ENCODE results near the gene OPRM1.
"Not testable (repeated sequence)": the region's sequence is repeated elsewhere in the genome, so short reads cannot be mapped to it uniquely, and the experiment has no call there.

The OPRM1 gene

DNA sequence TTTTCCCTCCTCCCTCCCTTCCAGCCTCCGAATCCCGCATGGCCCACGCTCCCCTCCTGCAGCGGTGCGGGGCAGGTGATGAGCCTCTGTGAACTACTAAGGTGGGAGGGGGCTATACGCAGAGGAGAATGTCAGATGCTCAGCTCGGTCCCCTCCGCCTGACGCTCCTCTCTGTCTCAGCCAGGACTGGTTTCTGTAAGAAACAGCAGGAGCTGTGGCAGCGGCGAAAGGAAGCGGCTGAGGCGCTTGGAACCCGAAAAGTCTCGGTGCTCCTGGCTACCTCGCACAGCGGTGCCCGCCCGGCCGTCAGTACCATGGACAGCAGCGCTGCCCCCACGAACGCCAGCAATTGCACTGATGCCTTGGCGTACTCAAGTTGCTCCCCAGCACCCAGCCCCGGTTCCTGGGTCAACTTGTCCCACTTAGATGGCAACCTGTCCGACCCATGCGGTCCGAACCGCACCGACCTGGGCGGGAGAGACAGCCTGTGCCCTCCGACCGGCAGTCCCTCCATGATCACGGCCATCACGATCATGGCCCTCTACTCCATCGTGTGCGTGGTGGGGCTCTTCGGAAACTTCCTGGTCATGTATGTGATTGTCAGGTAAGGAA is at the start of gene OPRM1:
Gene OPRM1, plus strand, starts transcription at position 10 of the 612 bp plus-strand sequence. Its CDS starts 305 bp downstream, at position 315.
- no peak for DNase-seq

DNA sequence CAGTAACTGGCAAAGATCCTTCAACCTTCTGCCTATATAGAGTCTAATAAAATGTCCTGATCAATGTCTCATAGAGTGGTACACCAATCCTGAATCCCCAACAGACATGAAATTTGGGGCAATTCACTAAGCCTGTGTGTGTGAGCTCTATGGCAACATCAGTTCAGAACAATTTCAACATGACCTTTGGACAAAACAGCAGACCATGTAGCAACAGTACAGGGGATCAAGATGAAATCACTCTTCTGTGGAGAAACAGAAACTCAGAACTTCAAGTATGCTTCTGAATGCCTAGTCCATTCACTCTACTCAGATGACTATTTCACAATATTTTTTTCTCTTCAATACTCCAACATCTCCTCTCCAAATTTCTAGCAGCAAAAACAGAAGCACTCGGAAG is 49.1 kb upstream of the OPRM1 start:
- no peak for DNase-seq

DNA sequence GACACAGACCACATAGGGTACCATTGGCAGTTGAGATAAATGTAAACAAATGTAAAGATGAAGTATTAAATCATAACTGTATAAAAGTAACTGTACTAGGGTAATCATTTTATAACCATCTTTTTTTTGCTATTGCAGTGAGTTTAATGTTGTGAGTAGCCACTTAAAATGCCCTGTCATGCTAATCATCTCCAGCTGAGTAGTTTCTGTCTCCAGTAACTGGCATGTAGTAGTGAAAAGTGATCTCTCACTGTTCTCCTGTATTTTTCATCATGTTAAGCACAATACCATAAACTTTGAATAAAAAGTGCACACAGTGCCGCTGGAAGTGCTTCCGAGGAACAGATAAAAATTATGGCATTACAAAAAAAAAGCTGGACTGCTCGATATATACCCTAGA is 45.0 kb upstream of the OPRM1 start:
- DNase-seq, result no peak

DNA sequence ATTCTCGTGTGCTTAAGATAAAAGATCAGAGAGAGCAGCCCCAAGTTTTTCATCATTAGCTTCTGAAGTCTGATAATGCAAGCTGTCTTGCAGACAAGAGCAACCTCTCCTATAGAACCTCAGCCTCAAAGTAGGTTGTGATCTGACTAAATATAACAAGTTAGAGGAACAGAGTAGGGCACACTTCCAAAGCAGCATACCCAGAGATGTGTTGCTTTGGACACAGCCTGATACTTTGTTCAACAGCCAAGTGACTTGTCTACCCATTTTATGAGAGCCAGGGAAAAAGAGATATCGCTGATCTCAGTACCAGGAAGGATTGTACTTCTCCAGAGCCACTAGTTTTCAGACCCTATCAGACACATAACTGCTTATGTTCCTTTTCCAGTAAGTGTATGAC is 44.2 kb upstream of the OPRM1 start:
- DNase-seq, result no peak

DNA sequence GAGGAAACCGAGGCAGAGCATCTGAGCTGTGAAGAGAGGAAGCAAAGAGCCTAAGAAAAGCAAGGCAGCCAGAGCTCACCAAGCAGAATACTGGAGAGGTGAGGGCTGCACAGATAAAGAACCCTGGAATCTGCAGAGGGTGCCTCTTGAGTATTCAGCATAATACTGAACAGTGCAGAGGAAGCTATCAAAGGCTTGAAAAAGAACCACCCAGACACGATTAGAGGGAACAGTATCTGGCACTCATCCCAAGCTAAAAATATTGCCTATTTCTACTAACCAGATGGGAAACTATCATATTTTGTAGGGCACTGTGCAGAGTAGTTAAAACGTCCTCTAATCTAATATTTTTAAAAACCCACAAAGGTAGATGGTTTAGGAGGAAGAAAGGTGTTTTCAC is 41.8 kb upstream of the OPRM1 start:
- DNase-seq, result no peak

DNA sequence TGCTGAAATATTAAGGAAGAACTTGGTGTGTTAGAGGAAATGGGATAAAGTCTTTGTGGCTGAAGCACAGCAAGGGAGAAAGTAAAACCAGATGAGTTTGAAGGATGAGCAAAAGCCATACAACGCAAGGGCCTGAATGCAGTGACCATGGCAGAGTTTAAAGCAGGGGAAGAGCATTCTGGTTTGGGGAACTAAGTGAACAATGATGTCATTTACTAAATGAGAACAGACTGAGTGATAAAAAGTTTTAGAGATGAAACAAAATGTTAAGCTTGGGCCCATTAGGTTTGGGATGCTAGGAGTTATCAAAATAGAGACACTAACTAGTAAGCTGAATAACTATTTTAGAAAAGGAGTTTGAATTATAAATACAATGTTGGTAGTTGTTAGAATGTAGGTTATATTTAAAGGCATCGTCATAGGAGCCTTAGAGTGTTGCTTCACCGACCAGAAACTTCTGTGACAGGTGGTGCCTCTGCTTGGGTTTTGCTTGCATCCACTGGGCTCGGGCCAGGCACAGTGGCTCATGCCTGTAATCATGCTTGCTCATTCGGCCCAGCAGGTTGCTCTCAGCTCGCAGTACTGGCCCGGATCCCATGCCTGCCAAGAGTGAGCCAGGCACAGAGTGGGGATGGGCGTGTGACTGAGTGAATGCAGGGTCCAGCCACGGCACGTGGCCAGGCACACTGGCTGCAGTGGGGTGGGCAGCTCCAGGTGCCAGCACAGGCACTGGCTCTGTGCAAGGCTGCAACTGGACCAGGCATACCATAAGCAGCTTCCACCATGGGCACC is 37.4 kb upstream of the OPRM1 start:
- no peak for DNase-seq

DNA sequence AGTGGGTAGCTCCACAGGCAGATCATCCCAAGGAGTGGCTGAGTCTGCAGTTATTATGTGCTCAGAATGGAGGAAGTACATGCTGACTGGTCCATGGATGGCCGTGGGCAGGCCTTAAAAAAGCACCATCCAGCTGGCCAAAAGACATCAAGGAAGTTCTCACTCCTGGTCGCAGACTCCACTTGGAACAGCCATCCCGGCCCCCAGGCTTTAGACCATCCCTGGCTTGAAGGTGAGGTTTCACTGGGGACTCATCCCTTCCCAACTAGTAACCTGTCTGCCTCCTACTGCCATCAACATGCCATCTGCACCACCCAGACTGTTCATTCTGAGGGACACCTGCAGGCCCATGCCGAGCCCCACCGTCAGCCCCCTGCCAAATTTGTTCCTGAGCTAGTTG is 36.1 kb upstream of the OPRM1 start:
- DNase-seq, result no peak

DNA sequence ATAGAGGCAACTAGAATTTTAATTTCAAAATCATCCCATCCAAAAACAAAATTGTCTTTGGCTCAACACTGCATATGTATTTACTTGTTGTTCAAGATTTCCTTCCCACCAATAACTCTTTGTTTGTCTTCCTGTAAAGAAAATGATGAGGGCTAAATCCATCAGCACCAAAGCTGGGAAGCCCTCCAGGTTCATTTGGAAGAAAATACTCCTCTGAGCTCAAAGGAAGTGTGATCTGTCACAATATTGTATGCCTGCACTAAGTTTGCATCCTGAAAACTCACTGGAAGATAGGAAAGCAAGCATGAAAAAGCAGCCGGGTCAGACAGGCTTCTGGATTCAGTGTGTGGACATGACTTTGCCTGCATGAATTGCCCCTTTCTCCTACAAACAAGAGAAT is 28.7 kb upstream of the OPRM1 start:
- no peak for DNase-seq

DNA sequence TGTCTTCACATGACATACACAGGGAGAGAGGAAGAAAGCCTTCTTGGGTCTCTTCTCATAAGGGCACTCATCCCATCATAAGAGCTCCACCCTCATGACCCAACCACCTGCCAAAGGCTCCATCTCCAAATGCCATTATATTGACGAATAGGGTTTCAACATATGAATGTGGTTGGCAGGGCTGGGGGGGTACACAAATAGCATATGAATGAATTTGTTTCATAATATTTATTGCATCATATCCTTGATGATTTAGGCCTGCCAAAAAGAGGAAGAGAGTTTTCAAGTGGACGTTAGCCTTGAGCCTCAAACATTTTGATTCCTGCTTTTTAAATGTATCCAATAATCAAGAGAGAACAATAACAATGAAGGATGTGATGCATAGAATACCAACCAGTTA is 26.2 kb upstream of the OPRM1 start:
- DNase-seq, result no peak

DNA sequence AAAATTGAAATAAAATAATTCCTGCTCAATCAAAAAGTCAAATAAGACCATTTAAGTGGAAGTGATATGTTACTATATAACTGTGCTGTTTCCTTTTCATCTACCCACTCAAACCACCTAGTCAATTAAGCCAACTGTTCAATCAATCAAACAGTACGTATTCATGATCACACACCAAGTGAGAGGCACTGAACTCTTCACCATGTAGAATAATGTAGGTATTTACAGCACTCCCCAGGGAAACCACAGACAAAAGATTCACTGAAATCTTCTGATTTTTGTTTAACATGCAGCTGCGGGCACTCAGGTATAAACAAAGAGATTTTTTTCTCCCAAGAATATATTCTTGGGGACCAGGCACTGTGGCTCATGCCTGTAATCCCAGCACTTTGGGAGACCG is 21.3 kb upstream of the OPRM1 start:
- no peak for DNase-seq

DNA sequence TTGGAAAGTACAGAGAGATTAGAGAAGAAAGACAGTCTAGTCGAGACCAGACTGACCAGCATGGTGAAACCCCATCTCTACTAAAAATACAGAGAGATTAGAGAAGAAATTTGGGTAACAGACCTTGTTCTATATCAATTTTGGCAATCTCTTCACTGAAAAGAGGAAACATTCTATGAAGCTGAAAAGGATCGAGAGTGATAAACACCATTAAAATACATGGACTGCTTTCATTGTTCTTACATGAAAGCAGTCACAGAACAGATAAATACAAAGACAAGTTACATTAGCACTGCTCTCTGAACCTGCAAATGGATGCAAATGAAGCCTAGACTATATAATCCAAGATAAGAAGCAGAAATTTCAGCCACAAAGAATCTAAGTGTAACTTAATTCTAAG is 8.4 kb upstream of the OPRM1 start:
- no peak for DNase-seq

DNA sequence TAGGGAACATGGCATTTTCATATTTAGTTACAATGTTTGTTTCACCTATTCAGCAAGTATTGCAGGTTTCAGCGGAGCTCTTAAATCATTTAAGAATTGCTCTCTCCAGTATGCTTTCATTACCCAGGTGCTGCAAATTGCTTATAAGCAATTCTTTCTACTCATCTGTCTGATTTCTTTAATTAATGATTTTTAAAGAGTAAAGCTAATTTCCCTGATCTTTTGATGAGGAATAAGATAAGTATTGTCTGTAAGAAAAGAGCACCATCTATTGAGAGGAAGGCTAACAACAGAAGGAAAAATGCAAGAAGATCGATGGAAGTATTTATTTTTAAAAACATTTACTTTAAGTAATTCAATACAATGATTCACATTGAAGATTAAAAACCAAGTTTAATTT is 2.0 kb downstream of the OPRM1 start:
- DNase-seq, result no peak

DNA sequence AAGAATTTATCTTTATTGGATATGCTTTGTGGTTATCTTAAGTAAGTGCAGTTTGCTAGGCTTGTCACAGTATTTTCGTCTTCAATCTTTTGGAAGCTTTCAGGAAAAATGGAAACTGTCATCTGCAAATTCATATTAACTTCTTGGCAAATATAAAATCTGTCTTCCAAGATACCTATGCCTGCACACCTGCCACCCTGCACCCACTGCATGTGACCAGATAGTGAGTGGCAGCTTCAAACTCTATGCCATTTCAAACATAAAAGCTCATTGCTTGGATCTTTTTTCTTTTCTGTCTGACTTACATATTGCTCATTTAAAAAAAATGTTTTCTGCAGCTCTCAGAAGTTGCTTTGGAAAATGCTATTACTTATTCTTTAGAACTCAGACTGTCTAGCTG is 14.1 kb downstream of the OPRM1 start:
- no peak for DNase-seq

DNA sequence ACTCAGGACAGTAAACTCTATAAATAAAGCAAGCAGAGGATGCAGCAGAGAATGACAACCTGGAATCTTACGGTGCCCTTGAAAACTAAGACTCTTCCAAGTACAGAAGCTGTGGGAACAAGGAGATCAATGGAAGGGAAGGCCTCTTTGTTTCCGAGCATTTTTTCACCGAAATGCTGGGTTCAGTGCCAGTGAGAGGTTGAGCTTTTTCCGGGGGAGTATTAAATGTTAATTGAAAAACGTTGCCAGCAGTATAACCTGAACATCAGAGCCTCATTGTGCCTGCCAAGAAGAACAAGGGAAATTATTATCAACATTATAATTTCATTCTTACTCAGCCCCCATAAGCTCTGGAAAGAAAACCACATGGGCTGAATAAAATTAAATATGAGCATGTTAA is 17.5 kb downstream of the OPRM1 start:
- DNase-seq, result no peak

DNA sequence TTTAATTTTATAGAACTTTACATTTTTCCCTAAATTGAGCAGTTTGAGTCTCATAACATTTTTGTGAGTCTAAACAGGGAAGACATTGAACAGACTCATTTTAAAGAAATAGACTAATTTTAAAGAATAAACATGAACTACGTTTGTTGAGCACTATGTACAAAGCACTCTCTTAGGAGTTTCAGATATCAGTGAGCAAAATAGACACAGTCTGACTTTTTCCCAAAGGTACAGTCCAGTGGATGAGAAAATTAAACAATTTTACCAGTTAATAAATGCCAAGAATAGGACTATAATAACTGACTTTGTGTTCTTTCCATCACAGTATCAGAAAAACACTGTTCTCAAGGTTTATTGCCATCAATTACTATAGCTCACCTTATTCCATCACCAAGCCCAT is 18.1 kb downstream of the OPRM1 start:
- no peak for DNase-seq

DNA sequence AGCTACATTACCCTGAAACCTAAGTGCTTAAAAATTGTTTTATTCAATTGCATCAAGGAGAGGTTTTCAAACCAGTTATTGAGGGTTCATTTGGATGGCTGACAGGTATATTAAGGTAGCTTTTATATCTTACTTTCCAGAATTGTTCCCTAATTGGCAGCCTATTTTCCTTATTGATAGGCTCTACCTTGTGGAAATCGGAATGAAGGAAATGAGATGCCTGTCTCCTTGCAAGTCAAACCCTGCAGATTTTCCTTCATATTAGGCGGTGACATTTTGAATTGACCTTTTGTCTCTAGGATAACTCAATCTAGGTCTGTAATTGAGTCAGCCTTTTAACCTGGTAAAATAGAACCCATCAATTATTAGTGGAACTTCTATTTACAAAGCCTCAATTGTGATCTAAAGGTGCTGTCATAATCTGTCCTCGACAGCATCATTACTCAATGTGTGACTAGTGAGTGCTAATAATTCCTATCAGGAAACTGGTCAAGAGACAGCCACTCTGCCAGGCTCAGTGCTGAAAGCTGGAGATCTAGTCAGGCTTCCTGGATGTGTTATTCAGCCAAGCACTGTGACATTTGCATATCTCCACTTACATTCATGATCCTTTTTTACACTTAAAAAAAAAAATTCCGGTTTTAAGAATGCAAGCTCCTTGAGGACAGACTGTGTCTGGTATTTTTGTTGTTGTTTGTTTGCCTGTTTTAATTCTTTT is 20.1 kb downstream of the OPRM1 start:
- no peak for DNase-seq

DNA sequence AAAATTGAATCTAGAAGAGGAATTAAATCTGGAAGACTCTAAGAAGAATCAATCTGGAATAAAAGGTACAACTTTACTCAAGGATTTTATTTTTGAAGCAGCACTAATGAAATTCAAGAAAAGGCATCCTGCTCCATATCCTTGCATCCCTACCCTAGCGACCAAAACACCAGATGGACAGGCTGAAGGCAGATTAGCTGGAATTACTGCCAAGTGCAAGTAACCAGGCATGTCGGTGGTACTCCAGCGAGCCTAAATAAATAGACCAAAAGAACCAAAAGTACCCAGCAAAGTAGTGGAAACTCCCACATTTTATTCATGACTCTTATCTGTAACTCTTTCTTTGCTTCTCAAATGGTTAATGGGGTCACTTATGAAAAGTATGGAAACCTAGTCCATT is 21.0 kb downstream of the OPRM1 start:
- DNase-seq, result no peak

DNA sequence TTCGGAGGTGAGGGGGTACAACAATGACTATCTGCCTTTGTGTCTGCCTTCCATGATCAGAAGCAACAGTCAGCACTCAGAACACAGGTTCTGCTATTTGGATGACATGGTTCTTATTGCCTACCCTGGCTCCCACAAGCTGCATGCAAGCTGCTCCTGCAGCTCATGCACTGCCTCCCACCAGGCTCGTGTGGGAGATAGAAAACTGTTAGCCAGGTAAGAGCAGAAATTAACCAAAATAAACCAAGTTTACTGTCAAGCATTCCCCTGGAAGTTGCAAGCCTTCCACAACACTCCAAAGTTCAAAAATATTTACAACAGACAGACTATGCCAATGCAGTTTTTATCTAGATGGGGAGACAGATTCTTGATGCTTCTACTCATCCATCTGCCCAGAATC is 31.0 kb downstream of the OPRM1 start:
- DNase-seq, result no peak

DNA sequence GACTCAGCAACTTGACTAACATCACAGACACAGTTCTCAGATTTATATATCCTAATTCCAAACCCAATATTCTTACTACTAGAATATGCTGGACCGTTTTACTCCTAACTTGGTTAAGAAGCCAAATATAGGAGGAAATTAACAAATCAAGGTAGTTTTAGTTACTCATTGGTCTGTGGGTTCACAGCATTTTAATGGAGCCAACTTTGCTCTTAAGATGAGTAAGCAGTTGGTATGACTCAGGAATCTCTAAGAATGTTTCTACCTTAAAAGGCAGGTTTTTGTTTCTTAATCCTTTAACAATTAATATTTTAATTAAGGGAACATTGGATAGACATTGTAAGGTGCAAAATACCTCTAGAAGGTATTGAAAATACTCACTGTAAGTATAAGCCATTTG is 31.6 kb downstream of the OPRM1 start:
- no peak for DNase-seq

DNA sequence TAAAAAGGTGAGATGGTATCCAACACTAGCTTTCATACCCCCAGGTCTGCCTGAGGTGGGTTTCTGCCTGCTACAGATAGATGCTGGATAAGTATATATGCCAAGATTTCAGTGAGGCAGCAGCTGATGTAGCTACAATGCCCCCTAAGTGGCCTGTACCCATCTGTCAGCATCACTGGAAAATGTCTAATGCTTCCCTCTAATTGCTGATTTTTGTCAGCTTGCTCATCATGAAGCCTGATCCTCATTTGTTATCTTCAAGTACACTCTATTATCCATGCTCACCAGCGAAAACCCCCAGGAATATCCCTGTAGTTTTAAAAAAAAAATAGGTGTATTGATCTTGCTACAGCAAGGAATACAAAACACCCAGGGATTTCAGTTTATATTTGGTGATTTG is 32.2 kb downstream of the OPRM1 start:
- no peak for DNase-seq

DNA sequence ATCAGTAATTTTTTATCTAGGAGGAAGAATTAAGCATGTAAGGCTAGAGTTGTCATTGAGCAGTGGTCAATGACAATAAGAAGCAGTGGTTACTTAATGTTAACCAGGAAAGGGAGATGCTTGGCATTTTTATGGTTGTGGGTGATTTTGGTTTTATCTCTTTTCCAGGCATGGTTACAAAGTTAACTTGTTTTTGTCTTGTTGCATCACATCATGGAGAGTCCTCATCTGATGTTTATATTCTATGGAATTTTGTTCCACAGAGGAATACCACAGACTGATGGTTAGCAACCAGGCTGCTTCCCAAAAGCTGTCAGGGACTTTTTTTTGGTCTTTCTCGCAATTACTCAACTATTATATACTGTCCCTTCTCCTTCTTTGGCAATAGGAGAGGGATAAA is 32.7 kb downstream of the OPRM1 start:
- no peak for DNase-seq

DNA sequence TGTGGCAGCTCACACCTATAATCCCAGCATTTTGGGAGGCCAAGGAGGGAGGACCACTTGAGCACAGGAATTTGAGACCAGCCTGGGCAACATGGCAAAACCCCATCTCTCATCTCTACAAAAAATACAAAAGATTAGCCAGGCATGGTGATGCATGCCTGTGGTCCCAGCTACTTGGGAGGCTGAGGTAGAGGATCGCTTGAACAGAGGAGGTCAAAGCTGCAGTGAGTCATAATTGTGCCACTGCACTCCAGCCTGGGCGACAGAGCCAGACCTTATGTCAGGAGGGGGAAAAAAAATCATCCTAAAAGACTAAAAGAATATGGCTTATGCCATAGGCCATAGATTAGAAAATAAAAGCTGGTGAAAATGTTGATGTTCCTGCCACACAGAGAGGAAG is 39.6 kb downstream of the OPRM1 start:
- not testable (repeated sequence) for DNase-seq

DNA sequence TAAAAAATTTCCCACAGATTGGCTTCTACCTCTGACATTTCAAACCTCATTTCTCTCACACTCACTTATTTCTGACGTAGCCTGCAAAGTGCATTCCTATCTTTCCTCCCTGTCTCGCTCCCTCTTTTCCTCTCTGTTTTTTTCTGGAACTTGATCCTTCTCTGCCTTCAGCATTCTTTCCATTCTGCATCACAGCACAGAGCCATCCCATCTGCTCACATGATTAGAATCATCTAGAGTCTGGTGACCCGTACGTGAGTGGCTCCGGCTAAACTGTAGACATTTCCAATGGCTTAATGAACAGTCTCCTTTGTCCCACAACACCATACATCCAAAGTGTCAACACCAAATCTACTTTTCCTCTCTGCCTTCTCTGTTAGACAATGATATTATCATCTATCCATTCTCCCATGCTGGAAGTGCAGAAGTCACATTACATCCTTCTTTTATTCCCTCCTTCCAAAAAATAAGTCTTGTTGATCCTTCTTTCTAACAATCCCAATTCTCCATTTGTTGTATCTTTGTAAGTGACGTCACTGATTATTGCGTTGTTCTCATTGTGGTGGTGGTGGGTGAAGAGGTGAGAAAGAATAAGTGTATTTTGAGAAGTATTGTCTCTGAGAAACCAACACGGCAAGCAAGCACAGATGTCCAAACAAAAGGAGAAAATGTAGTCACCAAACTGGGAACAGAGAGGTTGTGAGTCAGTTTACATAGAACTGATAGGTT is 41.6 kb downstream of the OPRM1 start:
- DNase-seq, result no peak

DNA sequence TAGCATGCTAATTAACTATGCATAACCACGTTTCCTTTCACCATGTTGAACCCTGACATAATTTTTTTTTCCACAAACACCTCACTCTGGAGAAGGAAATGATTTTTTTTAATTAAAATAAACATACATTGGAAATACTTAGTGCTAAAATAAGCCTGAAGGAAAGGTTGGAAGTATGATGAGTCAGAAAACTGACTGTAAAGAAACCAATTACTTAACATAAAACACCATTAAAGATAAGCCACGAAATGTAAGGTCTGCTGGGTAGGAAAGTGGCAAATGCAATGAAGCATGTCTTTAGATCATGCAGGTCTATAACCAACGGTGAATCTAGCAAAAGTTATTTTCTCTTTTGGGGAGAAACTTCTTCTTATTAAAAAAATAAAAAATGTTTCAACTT is 47.5 kb downstream of the OPRM1 start:
- no peak for DNase-seq
